Measurements from ENCODE around the gene GLRX5. TPM values are rescaled to one million over a fixed set of nuclear protein-coding genes. Genes with fewer than 3 reads are reported as not detected.

Gene GLRX5
- total and polyA plus RNA-seq, 4 donors, result 61.1 to 77.9 (median 66.8) TPM

- Histone ChIP-seq H3K36me3 (ENCODE audit: control insufficient read depth, insufficient read depth, low read length) (no peaks in the 10 kb centered on the region), H3K4me3 (ENCODE audit: low read depth, low read length) (no peak overlapping the region), H3K9me3 (ENCODE audit: control insufficient read depth, insufficient read depth, low read length) (no peaks in the 10 kb centered on the region), H3K4me1 (ENCODE audit: control insufficient read depth, insufficient read depth, low read length) (peaks cover 18% of the 10 kb centered on the region), H3K27me3 (ENCODE audit: control insufficient read depth, insufficient read depth, low read length) (no peaks in the 10 kb centered on the region), H3K27ac (ENCODE audit: low read depth, low read length) (no peak overlapping the region)
- DNase-seq (ENCODE audit: low read depth in 4 of 6, low spot score in 6 of 6), result no peak
- WGBS (ENCODE audit: insufficient coverage), result 60% methylated on average over 1 of the region's 3 CpGs
These were observed 3.4 kb upstream of the GLRX5 start for GRCh38 chr14:95531473-95531872.

GRCh38 chr14:95531969-95532368 is 2.9 kb upstream of the GLRX5 start:
- no peaks in the 10 kb centered on the region for H3K9me3 ChIP-seq (ENCODE audit: control insufficient read depth, insufficient read depth, low read length)
- H3K4me1 ChIP-seq (ENCODE audit: control insufficient read depth, insufficient read depth, low read length), result peaks cover 18% of the 10 kb centered on the region
- no peaks in the 10 kb centered on the region for H3K36me3 ChIP-seq (ENCODE audit: control insufficient read depth, insufficient read depth, low read length)
- H3K27ac ChIP-seq (ENCODE audit: low read depth, low read length), result no peak overlapping the region
- H3K4me3 ChIP-seq (ENCODE audit: low read depth, low read length), result no peak overlapping the region
- 58% methylated on average over 1 of the region's 3 CpGs for WGBS (ENCODE audit: insufficient coverage)
- H3K27me3 ChIP-seq (ENCODE audit: control insufficient read depth, insufficient read depth, low read length), result no peaks in the 10 kb centered on the region
- DNase-seq (ENCODE audit: low read depth in 4 of 6, low spot score in 6 of 6), result no peak

DNA sequence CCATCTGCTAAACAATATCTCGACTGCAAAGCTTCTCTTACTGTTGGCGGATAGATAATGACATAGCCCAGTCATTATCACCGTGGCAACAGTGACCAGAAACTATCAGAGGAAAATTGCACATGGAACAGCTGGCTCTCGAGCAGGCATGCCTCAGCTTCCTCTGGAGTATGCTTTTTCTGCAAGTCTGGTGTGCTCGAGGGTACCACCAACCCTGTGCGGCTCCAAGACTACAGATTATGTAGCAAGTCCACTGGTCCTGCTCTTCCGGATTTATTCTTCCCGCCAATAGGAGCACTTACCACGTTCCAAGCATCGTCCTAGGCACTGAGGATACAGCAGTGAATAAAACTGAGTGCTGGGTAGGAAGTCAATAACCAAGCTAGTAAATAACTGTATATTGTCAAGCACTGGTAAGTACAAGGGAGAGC is 1.4 kb upstream of the GLRX5 start:
- no peak overlapping the region for H3K27ac ChIP-seq (ENCODE audit: low read depth, low read length)
- peak in 1 of 6 donors; percentile 55 for DNase-seq (ENCODE audit: low read depth in 4 of 6, low spot score in 6 of 6)
- peaks cover 18% of the 10 kb centered on the region for H3K4me1 ChIP-seq (ENCODE audit: control insufficient read depth, insufficient read depth, low read length)
- no peaks in the 10 kb centered on the region for H3K36me3 ChIP-seq (ENCODE audit: control insufficient read depth, insufficient read depth, low read length)
- H3K9me3 ChIP-seq (ENCODE audit: control insufficient read depth, insufficient read depth, low read length), result no peaks in the 10 kb centered on the region
- 2% methylated on average over 5 of the region's 10 CpGs for whole genome bisulfite sequencing (ENCODE audit: insufficient coverage)
- peak overlapping the region; percentile 79 for H3K4me3 ChIP-seq (ENCODE audit: low read depth, low read length)
- H3K27me3 ChIP-seq (ENCODE audit: control insufficient read depth, insufficient read depth, low read length), result no peaks in the 10 kb centered on the region

DNA sequence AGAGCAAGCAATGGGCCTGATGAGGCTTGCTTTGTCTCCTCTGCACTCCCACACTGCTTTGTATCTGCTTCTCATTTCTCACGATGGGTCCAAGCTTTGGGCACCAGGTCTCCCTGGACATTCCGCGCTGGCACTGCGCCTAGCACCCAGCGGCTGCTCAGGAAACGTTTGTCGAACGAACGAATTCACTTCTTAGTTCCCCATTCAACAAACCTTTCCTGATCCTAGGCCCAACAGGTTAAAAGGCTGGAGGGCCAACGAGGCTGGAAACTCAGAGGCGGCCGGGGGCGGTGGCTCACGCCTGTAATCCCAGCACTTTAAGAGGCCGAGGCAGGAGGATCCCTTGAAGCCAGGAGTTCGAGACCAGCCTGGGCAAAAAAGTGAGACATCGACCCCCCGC is 1.0 kb upstream of the GLRX5 start:
- DNase-seq (ENCODE audit: low read depth in 4 of 6, low spot score in 6 of 6), result no peak
- H3K4me1 ChIP-seq (ENCODE audit: control insufficient read depth, insufficient read depth, low read length), result peaks cover 18% of the 10 kb centered on the region
- H3K9me3 ChIP-seq (ENCODE audit: control insufficient read depth, insufficient read depth, low read length), result no peaks in the 10 kb centered on the region
- H3K27me3 ChIP-seq (ENCODE audit: control insufficient read depth, insufficient read depth, low read length), result no peaks in the 10 kb centered on the region
- H3K4me3 ChIP-seq (ENCODE audit: low read depth, low read length), result peak overlapping the region; percentile 79
- H3K36me3 ChIP-seq (ENCODE audit: control insufficient read depth, insufficient read depth, low read length), result no peaks in the 10 kb centered on the region
- H3K27ac ChIP-seq (ENCODE audit: low read depth, low read length), result peak overlapping the region; percentile 81
- WGBS (ENCODE audit: insufficient coverage), result 0% methylated on average over 18 of the region's 18 CpGs

DNA sequence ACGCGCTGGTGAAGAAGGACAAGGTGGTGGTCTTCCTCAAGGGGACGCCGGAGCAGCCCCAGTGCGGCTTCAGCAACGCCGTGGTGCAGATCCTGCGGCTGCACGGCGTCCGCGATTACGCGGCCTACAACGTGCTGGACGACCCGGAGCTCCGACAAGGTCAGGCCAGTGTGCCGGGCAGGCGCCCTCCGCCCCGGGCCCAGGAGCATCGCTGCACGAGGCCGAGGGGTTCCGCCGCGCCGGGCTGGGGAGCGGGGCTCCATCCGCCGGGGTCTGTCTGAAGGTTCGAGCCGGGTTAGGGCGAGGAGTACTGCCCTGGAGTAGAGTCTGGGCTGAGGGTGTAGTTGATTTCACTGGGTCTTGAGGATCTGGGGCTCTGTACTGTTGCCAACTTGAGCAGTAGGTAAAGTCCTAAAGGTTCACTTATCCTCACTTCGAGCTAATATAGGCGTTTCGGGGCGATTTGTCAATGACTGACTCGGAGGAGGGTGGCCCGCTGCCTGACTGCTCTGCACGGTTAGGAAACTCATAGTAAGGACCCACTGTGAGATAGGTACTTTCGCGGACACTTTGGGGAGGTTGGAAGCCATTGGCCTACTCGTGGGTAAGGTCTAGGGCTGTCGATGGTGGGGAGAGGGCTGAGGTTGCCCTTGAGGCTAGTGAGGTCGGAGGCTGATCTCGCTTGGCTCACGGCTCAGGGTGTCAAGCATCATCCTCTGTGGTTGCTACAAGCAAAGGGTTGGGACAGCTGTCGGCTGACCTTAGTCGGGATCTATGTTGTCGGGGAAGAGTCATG is 574 bp downstream of the GLRX5 start:
- Histone ChIP-seq H3K27me3 (ENCODE audit: control insufficient read depth, insufficient read depth, low read length) (no peaks in the 10 kb centered on the region), H3K27ac (ENCODE audit: low read depth, low read length) (peak overlapping the region; percentile 18), H3K36me3 (ENCODE audit: control insufficient read depth, insufficient read depth, low read length) (no peaks in the 10 kb centered on the region), H3K4me3 (ENCODE audit: low read depth, low read length) (peak overlapping the region; percentile 79), H3K4me1 (ENCODE audit: control insufficient read depth, insufficient read depth, low read length) (peaks cover 18% of the 10 kb centered on the region), H3K9me3 (ENCODE audit: control insufficient read depth, insufficient read depth, low read length) (no peaks in the 10 kb centered on the region)
- DNase-seq (ENCODE audit: low read depth in 4 of 6, low spot score in 6 of 6), result no peak
- 2% methylated on average over 52 of the region's 52 CpGs for WGBS (ENCODE audit: insufficient coverage)

- no peaks in the 10 kb centered on the region for H3K36me3 ChIP-seq (ENCODE audit: control insufficient read depth, insufficient read depth, low read length)
- H3K27me3 ChIP-seq (ENCODE audit: control insufficient read depth, insufficient read depth, low read length), result no peaks in the 10 kb centered on the region
- DNase-seq (ENCODE audit: low read depth in 4 of 6, low spot score in 6 of 6), result no peak
- 18% methylated on average over 3 of the region's 4 CpGs for WGBS (ENCODE audit: insufficient coverage)
- no peak overlapping the region for H3K27ac ChIP-seq (ENCODE audit: low read depth, low read length)
- peak overlapping the region; percentile 79 for H3K4me3 ChIP-seq (ENCODE audit: low read depth, low read length)
- no peaks in the 10 kb centered on the region for H3K9me3 ChIP-seq (ENCODE audit: control insufficient read depth, insufficient read depth, low read length)
- H3K4me1 ChIP-seq (ENCODE audit: control insufficient read depth, insufficient read depth, low read length), result peaks cover 18% of the 10 kb centered on the region
These were observed 1.3 kb downstream of the GLRX5 start for GRCh38 chr14:95536036-95536593.

- Histone ChIP-seq H3K9me3 (ENCODE audit: control insufficient read depth, insufficient read depth, low read length) (no peaks in the 10 kb centered on the region), H3K4me1 (ENCODE audit: control insufficient read depth, insufficient read depth, low read length) (peaks cover 18% of the 10 kb centered on the region), H3K36me3 (ENCODE audit: control insufficient read depth, insufficient read depth, low read length) (no peaks in the 10 kb centered on the region), H3K4me3 (ENCODE audit: low read depth, low read length) (no peak overlapping the region), H3K27me3 (ENCODE audit: control insufficient read depth, insufficient read depth, low read length) (no peaks in the 10 kb centered on the region), H3K27ac (ENCODE audit: low read depth, low read length) (no peak overlapping the region)
- no peak for DNase-seq (ENCODE audit: low read depth in 4 of 6, low spot score in 6 of 6)
- 79% methylated on average over 2 of the region's 5 CpGs for WGBS (ENCODE audit: insufficient coverage)
These were observed 1.8 kb downstream of the GLRX5 start for GRCh38 chr14:95536671-95537070.

DNA sequence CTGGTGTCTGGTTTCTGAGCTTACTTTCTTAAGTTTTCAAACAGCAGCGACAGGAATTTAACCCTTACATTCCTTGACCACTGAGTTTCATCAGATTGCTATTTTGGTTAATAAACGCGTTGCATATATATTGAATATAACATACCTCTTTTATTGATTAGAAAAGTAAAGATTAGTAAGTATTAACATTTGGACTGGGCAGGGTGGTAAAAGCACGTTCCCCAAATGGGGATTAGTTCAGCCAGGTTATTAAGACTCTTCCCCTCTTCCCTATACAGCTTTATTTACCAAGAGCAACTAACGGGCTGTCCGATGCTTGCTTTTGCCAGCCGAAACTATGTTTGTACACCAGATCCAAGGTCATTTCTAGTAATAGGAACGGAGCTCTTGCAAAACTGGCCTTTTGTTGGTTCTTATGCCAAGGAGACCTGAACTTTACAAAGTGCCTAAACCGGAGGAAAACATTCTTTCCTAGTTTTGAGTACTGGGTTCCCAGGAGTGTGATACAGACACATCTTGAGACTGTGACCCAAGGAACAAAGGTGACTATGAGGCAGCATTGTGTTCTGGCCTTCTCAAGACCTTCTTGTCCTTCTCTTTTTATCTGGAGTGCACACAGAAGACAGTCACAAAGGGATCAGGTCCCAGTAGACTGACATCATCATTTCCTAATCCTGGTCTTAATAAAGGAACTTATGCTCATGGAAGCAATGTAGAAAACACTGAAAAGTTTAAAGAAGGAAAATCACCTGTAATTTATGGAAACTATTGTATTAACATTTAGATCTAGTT is 2.6 kb downstream of the GLRX5 start:
- Histone ChIP-seq H3K9me3 (ENCODE audit: control insufficient read depth, insufficient read depth, low read length) (no peaks in the 10 kb centered on the region), H3K36me3 (ENCODE audit: control insufficient read depth, insufficient read depth, low read length) (no peaks in the 10 kb centered on the region), H3K27me3 (ENCODE audit: control insufficient read depth, insufficient read depth, low read length) (no peaks in the 10 kb centered on the region), H3K4me3 (ENCODE audit: low read depth, low read length) (no peak overlapping the region), H3K27ac (ENCODE audit: low read depth, low read length) (no peak overlapping the region), H3K4me1 (ENCODE audit: control insufficient read depth, insufficient read depth, low read length) (peaks cover 18% of the 10 kb centered on the region)
- 65% methylated on average over 5 of the region's 9 CpGs for WGBS (ENCODE audit: insufficient coverage)
- no peak for DNase-seq (ENCODE audit: low read depth in 4 of 6, low spot score in 6 of 6)

GRCh38 chr14:95538801-95539509 is 4.1 kb downstream of the GLRX5 start:
- WGBS (ENCODE audit: insufficient coverage), result 87% methylated on average over 8 of the region's 14 CpGs
- DNase-seq (ENCODE audit: low read depth in 4 of 6, low spot score in 6 of 6), result no peak
- no peaks in the 10 kb centered on the region for H3K27me3 ChIP-seq (ENCODE audit: control insufficient read depth, insufficient read depth, low read length)
- no peaks in the 10 kb centered on the region for H3K36me3 ChIP-seq (ENCODE audit: control insufficient read depth, insufficient read depth, low read length)
- peaks cover 10% of the 10 kb centered on the region for H3K4me1 ChIP-seq (ENCODE audit: control insufficient read depth, insufficient read depth, low read length)
- no peak overlapping the region for H3K27ac ChIP-seq (ENCODE audit: low read depth, low read length)
- H3K4me3 ChIP-seq (ENCODE audit: low read depth, low read length), result no peak overlapping the region
- no peaks in the 10 kb centered on the region for H3K9me3 ChIP-seq (ENCODE audit: control insufficient read depth, insufficient read depth, low read length)
